Measurements from ENCODE around the gene TRAPPC10. TPM values are rescaled to one million over a fixed set of nuclear protein-coding genes. Genes with fewer than 3 reads are reported as not detected.
A peak's percentile ranks its signal among the peaks of the same experiment; 100 is the strongest.

The TRAPPC10 gene
- polyA plus RNA-seq, 1 of the 3 experiments (the other 2 are of a cell fraction) = 17.5 TPM

- no peaks in the 10 kb centered on the region for H3K9me2 ChIP-seq
- H3K36me3 ChIP-seq (replicated peaks in 1 of 2; ENCODE audit: control insufficient read depth in 1 of 2, insufficient read depth in 2 of 2, low read length in 1 of 2) = peaks cover 0 to 42% of the 10 kb centered on the region in 2 experiments
- no peak overlapping the region for H3K27ac ChIP-seq (ENCODE audit: low read depth in 2 of 2, low read length in 1 of 2)
- no peak overlapping the region for H3K4me2 ChIP-seq
- TF ChIP-seq NRF1 (IDR thresholded peaks at IDR 0.05; ENCODE audit: low read depth, low read length) (no peak), TAF1 (IDR thresholded peaks at IDR 0.05; ENCODE audit: borderline replicate concordance, low read depth, low read length) (no peak), TCF12 (IDR thresholded peaks at IDR 0.05) (no peak), TEAD4 (IDR thresholded peaks at IDR 0.05; ENCODE audit: borderline replicate concordance, insufficient read depth) (no peak), USF1 (IDR thresholded peaks at IDR 0.05; ENCODE audit: borderline replicate concordance, low read depth) (no peak)
- no peaks in the 10 kb centered on the region for H4K20me1 ChIP-seq (ENCODE audit: insufficient read depth)
- DNase-seq = no peak
- no peak overlapping the region for H3K9ac ChIP-seq
- no peaks in the 10 kb centered on the region for H3F3A ChIP-seq (replicated peaks; ENCODE audit: insufficient read depth)
- H2AFZ ChIP-seq (ENCODE audit: low read depth) = no peak overlapping the region
- ChIA-PET POLR2A (no interaction called here), CTCF (interaction anchor here (1.5 kb wide), 1 partner anchor 33 kb away, joined by 6 read pairs; no protein-coding TSS in a partner anchor)
- 97% methylated on average over 11 of the region's 11 CpGs for WGBS (ENCODE audit: low lambda C conversion rate)
- no peaks in the 10 kb centered on the region for H3K9me3 ChIP-seq
- H3K79me2 ChIP-seq (ENCODE audit: insufficient read depth) = no peaks in the 10 kb centered on the region
- H3K4me1 ChIP-seq (ENCODE audit: control insufficient read depth in 1 of 2, insufficient read depth in 2 of 2, low read depth in 1 of 2, low read length in 1 of 2) = no peaks in the 10 kb centered on the region; a peak in 1 of 4 replicates
- H3K4me3 ChIP-seq (ENCODE audit: low read depth in 2 of 2, low read length in 1 of 2) = no peak overlapping the region
- H3K27me3 ChIP-seq (ENCODE audit: insufficient read depth) = no peaks in the 10 kb centered on the region
Observed at GRCh38 chr21:43971992-43972255, 40.2 kb upstream of the TRAPPC10 start.

- Histone ChIP-seq H3K27me3 (ENCODE audit: insufficient read depth) (no peaks in the 10 kb centered on the region), H3K36me3 (replicated peaks in 1 of 2; ENCODE audit: control insufficient read depth in 1 of 2, insufficient read depth in 2 of 2, low read length in 1 of 2) (peaks cover 2 to 33% of the 10 kb centered on the region in 2 experiments), H3K4me3 (ENCODE audit: low read depth in 2 of 2, low read length in 1 of 2) (no peak overlapping the region), H3K9me3 (no peaks in the 10 kb centered on the region), H3F3A (replicated peaks; ENCODE audit: insufficient read depth) (no peaks in the 10 kb centered on the region), H3K9ac (no peak overlapping the region), H3K4me2 (no peak overlapping the region), H3K4me1 (ENCODE audit: control insufficient read depth in 1 of 2, insufficient read depth in 2 of 2, low read depth in 1 of 2, low read length in 1 of 2) (no peaks in the 10 kb centered on the region; a peak in 1 of 4 replicates), H4K20me1 (ENCODE audit: insufficient read depth) (no peaks in the 10 kb centered on the region), H3K79me2 (ENCODE audit: insufficient read depth) (no peaks in the 10 kb centered on the region), H3K27ac (ENCODE audit: low read depth in 2 of 2, low read length in 1 of 2) (no peak overlapping the region), H3K9me2 (no peaks in the 10 kb centered on the region), H2AFZ (ENCODE audit: low read depth) (no peak overlapping the region)
- DNase-seq = peak; percentile 69
- no peak for TF ChIP-seq MEF2A (IDR thresholded peaks at IDR 0.05; ENCODE audit: borderline replicate concordance, low read depth)
- TF ChIP-seq ZBTB33 (IDR thresholded peaks at IDR 0.05; ENCODE audit: borderline replicate concordance, low read depth) = no peak
- no peak for TF ChIP-seq FOXM1 (IDR thresholded peaks at IDR 0.05; ENCODE audit: low read depth)
- no peak for TF ChIP-seq EZH2phosphoT487 (IDR thresholded peaks at IDR 0.05; ENCODE audit: borderline replicate concordance, low read depth)
- no peak for TF ChIP-seq YY1 (IDR thresholded peaks at IDR 0.05; ENCODE audit: low read depth)
- no peak for TF ChIP-seq RAD21 (IDR thresholded peaks at IDR 0.05; ENCODE audit: low read length)
- WGBS (ENCODE audit: low lambda C conversion rate) = 89% methylated on average over 24 of the region's 29 CpGs
- POLR2A ChIA-PET = interaction anchor here (1.1 kb wide), 1 partner anchor 39 kb away, joined by 3 read pairs; the partner anchor contains the start of gene TRAPPC10
- CTCF ChIA-PET = interaction anchor here (0.7 to 1.5 kb wide), 3 partner anchors 9 to 156 kb away, joined by 3 to 6 read pairs (median 3); no protein-coding TSS in a partner anchor
Observed at GRCh38 chr21:43972850-43973633, 39.1 kb upstream of the TRAPPC10 start.
